Mammary epithelial cell (primary cell): Measurements from ENCODE around the gene ADCY7.

Source experiments
- EZH2 ChIP-seq: IDR thresholded peaks from 2 replicates; pipeline ENCODE4 v1.6.1; 2012; ENCODE audit warnings: low read length, inconsistent platforms, borderline replicate concordance
- TF ChIP-seq, protein P1 (sequence below), 2 donors: IDR thresholded peaks in 1 of 2; conservative IDR thresholded peaks in 1 of 2; 2 replicates each; pipeline ENCODE4 v1.5.1; 2011 to 2012; ENCODE audit warnings: inconsistent platforms in 2 of 2, low read length in 2 of 2, mild to moderate bottlenecking in 2 of 2, control low read depth in 1 of 2, low read depth in 1 of 2; ENCODE audit not compliant: insufficient read depth in 1 of 2; ENCODE audit errors: extremely low read depth in 1 of 2

DNA sequence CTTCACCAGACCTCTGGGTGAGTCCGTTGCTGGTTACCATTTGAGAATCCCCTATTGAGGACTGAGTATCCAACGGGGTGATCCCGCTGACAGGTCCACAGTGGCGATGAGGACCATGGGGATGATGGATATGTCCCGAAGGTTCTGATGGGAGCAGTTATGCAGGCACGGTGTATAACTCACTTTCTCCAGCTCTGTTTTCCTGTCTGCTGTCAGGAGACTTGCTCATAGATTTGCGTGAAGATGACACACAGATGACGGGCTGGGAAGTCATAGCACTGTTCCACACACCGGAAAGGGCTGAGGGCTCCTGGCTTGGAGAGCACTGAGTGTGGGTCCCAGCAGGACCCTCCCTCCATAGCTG is 22.2 kb upstream of the ADCY7 start:
- TF ChIP-seq, protein P1, sequence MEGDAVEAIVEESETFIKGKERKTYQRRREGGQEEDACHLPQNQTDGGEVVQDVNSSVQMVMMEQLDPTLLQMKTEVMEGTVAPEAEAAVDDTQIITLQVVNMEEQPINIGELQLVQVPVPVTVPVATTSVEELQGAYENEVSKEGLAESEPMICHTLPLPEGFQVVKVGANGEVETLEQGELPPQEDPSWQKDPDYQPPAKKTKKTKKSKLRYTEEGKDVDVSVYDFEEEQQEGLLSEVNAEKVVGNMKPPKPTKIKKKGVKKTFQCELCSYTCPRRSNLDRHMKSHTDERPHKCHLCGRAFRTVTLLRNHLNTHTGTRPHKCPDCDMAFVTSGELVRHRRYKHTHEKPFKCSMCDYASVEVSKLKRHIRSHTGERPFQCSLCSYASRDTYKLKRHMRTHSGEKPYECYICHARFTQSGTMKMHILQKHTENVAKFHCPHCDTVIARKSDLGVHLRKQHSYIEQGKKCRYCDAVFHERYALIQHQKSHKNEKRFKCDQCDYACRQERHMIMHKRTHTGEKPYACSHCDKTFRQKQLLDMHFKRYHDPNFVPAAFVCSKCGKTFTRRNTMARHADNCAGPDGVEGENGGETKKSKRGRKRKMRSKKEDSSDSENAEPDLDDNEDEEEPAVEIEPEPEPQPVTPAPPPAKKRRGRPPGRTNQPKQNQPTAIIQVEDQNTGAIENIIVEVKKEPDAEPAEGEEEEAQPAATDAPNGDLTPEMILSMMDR (conservative IDR thresholded peaks at IDR 0.05 in 1 of 2, IDR thresholded peaks at IDR 0.05 in 1 of 2; ENCODE audit: extremely low read depth in 1 of 2, insufficient read depth in 1 of 2, low read depth in 1 of 2, low read length in 2 of 2) = no peak
- no peak for TF ChIP-seq EZH2
